Measurements from ENCODE around the gene ZNF805.
A peak's percentile ranks its signal among the peaks of the same experiment; 100 is the strongest.

GRCh38 chr19:57302020-57302465 is 61.6 kb downstream of the ZNF805 start:
- TF ChIP-seq CTCF (conservative IDR thresholded peaks at IDR 0.05; ENCODE audit: low read depth, low read length) (0 out of 2 replicates have a peak, but pooled peaks have one; percentile 15), EZH2 (IDR thresholded peaks at IDR 0.05; ENCODE audit: low read length, unreplicated experiment) (no peak)
